ENCODE measurements around the gene AIF1. TPM values are rescaled to one million over a fixed set of nuclear protein-coding genes. Genes with fewer than 3 reads are reported as not detected.

Gene AIF1
- total RNA-seq, 2 experiments from 2014 or later, result 16.3 to 22.0 TPM

DNA sequence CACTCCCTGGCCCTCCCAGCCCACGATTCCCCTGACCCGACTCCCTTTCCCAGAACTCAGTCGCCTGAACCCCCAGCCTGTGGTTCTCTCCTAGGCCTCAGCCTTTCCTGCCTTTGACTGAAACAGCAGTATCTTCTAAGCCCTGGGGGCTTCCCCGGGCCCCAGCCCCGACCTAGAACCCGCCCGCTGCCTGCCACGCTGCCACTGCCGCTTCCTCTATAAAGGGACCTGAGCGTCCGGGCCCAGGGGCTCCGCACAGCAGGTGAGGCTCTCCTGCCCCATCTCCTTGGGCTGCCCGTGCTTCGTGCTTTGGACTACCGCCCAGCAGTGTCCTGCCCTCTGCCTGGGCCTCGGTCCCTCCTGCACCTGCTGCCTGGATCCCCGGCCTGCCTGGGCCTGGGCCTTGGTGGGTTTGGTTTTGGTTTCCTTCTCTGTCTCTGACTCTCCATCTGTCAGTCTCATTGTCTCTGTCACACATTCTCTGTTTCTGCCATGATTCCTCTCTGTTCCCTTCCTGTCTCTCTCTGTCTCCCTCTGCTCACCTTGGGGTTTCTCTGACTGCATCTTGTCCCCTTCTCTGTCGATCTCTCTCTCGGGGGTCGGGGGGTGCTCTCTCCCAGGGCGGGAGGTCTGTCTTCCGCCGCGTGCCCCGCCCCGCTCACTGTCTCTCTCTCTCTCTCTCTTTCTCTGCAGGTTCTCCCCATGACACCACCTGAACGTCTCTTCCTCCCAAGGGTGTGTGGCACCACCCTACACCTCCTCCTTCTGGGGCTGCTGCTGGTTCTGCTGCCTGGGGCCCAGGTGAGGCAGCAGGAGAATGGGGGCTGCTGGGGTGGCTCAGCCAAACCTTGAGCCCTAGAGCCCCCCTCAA is 42.8 kb upstream of the AIF1 start, which contains the start of gene LTA:
LTA (plus strand) TSS at position 249 of the 871 bp plus-strand sequence; CDS start at position 703, 454 bp downstream.
- Histone ChIP-seq H4K20me1 (ENCODE audit: insufficient read depth, low read length) (no peaks in the 10 kb centered on the region), H3K9me3 (ENCODE audit: low read length) (no peaks in the 10 kb centered on the region), H2AFZ (ENCODE audit: low read length) (peak within 1 kb of the TSS; percentile 67; the same call in 1 of the 2 replicates), H3K79me2 (ENCODE audit: insufficient read depth, low read depth, low read length) (peaks cover 14% of the 10 kb centered on the region; the same call in 1 of the 2 replicates), H3K4me3 (ENCODE audit: low read depth, low read length, poor library complexity, severe bottlenecking) (peak within 1 kb of the TSS; percentile 68), H3K27ac (ENCODE audit: low read depth, low read length, poor library complexity, severe bottlenecking) (peak within 1 kb of the TSS; percentile 75), H3K4me1 (ENCODE audit: insufficient read depth, low read length, poor library complexity, severe bottlenecking) (peaks cover 99% of the 10 kb centered on the region), H3K36me3 (ENCODE audit: insufficient read depth, low read length) (peaks cover 2% of the 10 kb centered on the region; the same call in 1 of the 2 replicates), H3K4me2 (ENCODE audit: low read length) (peak within 1 kb of the TSS; percentile 82), H3K9me2 (ENCODE audit: insufficient read depth, low read length) (no peaks in the 10 kb centered on the region)
- TF ChIP-seq EZH2phosphoT487 (IDR thresholded peaks at IDR 0.05; ENCODE audit: borderline replicate concordance, low read depth, low read length), result no peak
- TF ChIP-seq, protein P1, sequence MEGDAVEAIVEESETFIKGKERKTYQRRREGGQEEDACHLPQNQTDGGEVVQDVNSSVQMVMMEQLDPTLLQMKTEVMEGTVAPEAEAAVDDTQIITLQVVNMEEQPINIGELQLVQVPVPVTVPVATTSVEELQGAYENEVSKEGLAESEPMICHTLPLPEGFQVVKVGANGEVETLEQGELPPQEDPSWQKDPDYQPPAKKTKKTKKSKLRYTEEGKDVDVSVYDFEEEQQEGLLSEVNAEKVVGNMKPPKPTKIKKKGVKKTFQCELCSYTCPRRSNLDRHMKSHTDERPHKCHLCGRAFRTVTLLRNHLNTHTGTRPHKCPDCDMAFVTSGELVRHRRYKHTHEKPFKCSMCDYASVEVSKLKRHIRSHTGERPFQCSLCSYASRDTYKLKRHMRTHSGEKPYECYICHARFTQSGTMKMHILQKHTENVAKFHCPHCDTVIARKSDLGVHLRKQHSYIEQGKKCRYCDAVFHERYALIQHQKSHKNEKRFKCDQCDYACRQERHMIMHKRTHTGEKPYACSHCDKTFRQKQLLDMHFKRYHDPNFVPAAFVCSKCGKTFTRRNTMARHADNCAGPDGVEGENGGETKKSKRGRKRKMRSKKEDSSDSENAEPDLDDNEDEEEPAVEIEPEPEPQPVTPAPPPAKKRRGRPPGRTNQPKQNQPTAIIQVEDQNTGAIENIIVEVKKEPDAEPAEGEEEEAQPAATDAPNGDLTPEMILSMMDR (conservative IDR thresholded peaks at IDR 0.05; ENCODE audit: low read length), result no peak
- CTCF ChIA-PET (ENCODE audit: unreplicated experiment), result interaction anchor here (1.0 to 1.5 kb wide), 2 partner anchors 14 kb away, joined by 3 read pairs; partner anchors contain the start of gene LST1
- TSS peak; percentile 51 for BruUV-seq (replicated peaks)
- intact Hi-C loops (cut with micrococcal nuclease; ENCODE audit: unreplicated experiment), result loop anchor here (1.0 kb wide), 1 partner anchor 12 kb away; no protein-coding TSS in a partner anchor
- peak; percentile 70 for DNase-seq (ENCODE audit: low spot score)
- POLR2A ChIA-PET, result interaction anchor here (3.3 kb wide), 1 partner anchor 13 kb away, joined by 19 read pairs; the partner anchor contains the start of gene LST1

GRCh38 chr6:31573239-31574105 is 41.6 kb upstream of the AIF1 start:
- no TSS peak for BruUV-seq (replicated peaks)
- Histone ChIP-seq H3K4me2 (ENCODE audit: low read length) (peak overlapping the region; percentile 82; the same call in 1 of the 2 replicates), H3K27ac (ENCODE audit: low read depth, low read length, poor library complexity, severe bottlenecking) (no peak overlapping the region), H3K79me2 (ENCODE audit: insufficient read depth, low read depth, low read length) (peaks cover 14% of the 10 kb centered on the region; the same call in 1 of the 2 replicates), H3K4me3 (ENCODE audit: low read depth, low read length, poor library complexity, severe bottlenecking) (no peak overlapping the region), H3K4me1 (ENCODE audit: insufficient read depth, low read length, poor library complexity, severe bottlenecking) (peaks cover 96% of the 10 kb centered on the region), H4K20me1 (ENCODE audit: insufficient read depth, low read length) (no peaks in the 10 kb centered on the region), H3K9me3 (ENCODE audit: low read length) (no peaks in the 10 kb centered on the region), H3K9me2 (ENCODE audit: insufficient read depth, low read length) (no peaks in the 10 kb centered on the region), H3K36me3 (ENCODE audit: insufficient read depth, low read length) (peaks cover 8% of the 10 kb centered on the region; the same call in 1 of the 2 replicates), H2AFZ (ENCODE audit: low read length) (no peak overlapping the region)
- TF ChIP-seq, protein P1 (conservative IDR thresholded peaks at IDR 0.05; ENCODE audit: low read length), result no peak
- TF ChIP-seq EZH2phosphoT487 (IDR thresholded peaks at IDR 0.05; ENCODE audit: borderline replicate concordance, low read depth, low read length), result no peak
- POLR2A ChIA-PET, result interaction anchor here (0.6 to 2.1 kb wide), 3 partner anchors 11 to 23 kb away, joined by 3 to 10 read pairs (median 3); partner anchors contain the start of gene LST1
- intact Hi-C loops (cut with micrococcal nuclease; ENCODE audit: unreplicated experiment), result no loop called here
- no peak for DNase-seq (ENCODE audit: low spot score)
- CTCF ChIA-PET (ENCODE audit: unreplicated experiment), result interaction anchor here (0.5 to 1.0 kb wide), 4 partner anchors 11 to 17 kb away, joined by 3 to 4 read pairs (median 3); no protein-coding TSS in a partner anchor

Measured in OCI-LY7 (cell line).